ENCODE measurements around the gene COL13A1. TPM values are rescaled to one million over a fixed set of nuclear protein-coding genes. Genes with fewer than 3 reads are reported as not detected.

The COL13A1 gene
- total and polyA plus RNA-seq, 2 of the 8 experiments (the other 6 are each of a cell fraction or from before 2014, with no cell fraction given): 2.6 to 5.2 TPM

- FAIRE-seq (no peak), DNase-seq (ENCODE audit: low read depth in 1 of 2, low spot score in 2 of 2) (no peak)
- Histone ChIP-seq H2BK20ac (ENCODE audit: low read length) (no peak overlapping the region), H2BK15ac (ENCODE audit: low read length) (no peak overlapping the region), H3K23me2 (ENCODE audit: low read depth, low read length) (no peaks in the 10 kb centered on the region), H3K4me1 (replicated peaks in 1 of 4; ENCODE audit: control insufficient read depth in 3 of 4, insufficient read depth in 4 of 4, low read length in 3 of 4) (peaks cover 0 to 3% (median under 1%) of the 10 kb centered on the region in 4 experiments; a peak in 2 of 7 replicates), H3K4me3 (ENCODE audit: extremely low read depth in 1 of 4, insufficient read depth in 2 of 4, low read depth in 3 of 4, low read length in 4 of 4) (no peak overlapping the region), H3K56ac (replicated peaks; ENCODE audit: insufficient read length, low read depth, low read length) (no peak overlapping the region), H2BK5ac (ENCODE audit: low read depth, low read length) (no peak overlapping the region), H2AFZ (ENCODE audit: low read length) (no peak overlapping the region), H3K79me2 (ENCODE audit: control insufficient read depth in 1 of 2, insufficient read depth in 2 of 2, low read length in 2 of 2) (no peaks in the 10 kb centered on the region), H2BK120ac (replicated peaks; ENCODE audit: low read depth, low read length) (no peak overlapping the region), H3K23ac (ENCODE audit: insufficient read length) (no peak overlapping the region), H3K14ac (ENCODE audit: insufficient read length) (no peak overlapping the region), H4K5ac (ENCODE audit: insufficient read length, low read depth, low read length) (no peak overlapping the region), H3K36me3 (ENCODE audit: control insufficient read depth in 2 of 4, insufficient read depth in 4 of 4, low read length in 3 of 4) (no peaks in the 10 kb centered on the region), H3K27ac (ENCODE audit: low read depth, low read length) (no peak overlapping the region), H4K91ac (replicated peaks; ENCODE audit: insufficient read length, low read length) (no peak overlapping the region), H3K9me3 (ENCODE audit: insufficient read depth in 2 of 2, low read depth in 1 of 2, low read length in 1 of 2) (no peaks in the 10 kb centered on the region), H3K4me2 (ENCODE audit: insufficient read depth in 1 of 2, low read depth in 2 of 2, low read length in 2 of 2) (no peak overlapping the region), H3K79me1 (ENCODE audit: low read depth, low read length) (no peaks in the 10 kb centered on the region), H4K8ac (ENCODE audit: extremely low read depth, insufficient read depth, low read length) (no peak overlapping the region), H3K27me3 (replicated peaks in 1 of 4; ENCODE audit: control insufficient read depth in 3 of 4, extremely low read depth in 1 of 4, insufficient read depth in 3 of 4, low read length in 3 of 4) (peaks cover 0 to 4% (median under 1%) of the 10 kb centered on the region in 4 experiments; a peak in 3 of 7 replicates), H4K20me1 (replicated peaks in 1 of 2; ENCODE audit: control insufficient read depth in 1 of 2, insufficient read depth in 2 of 2, low read length in 2 of 2) (no peaks in the 10 kb centered on the region), H2BK12ac (ENCODE audit: low read depth, low read length) (no peak overlapping the region), H3K9ac (replicated peaks in 1 of 4; ENCODE audit: extremely low read depth in 1 of 4, low read depth in 3 of 4, low read length in 3 of 4) (no peak overlapping the region), H2AK5ac (ENCODE audit: low read depth, low read length) (no peak overlapping the region), H3K18ac (ENCODE audit: extremely low read depth, low read length) (no peak overlapping the region), H3K4ac (replicated peaks; ENCODE audit: insufficient read length, low read depth, low read length) (no peak overlapping the region)
- 96% methylated on average over 5 of the region's 5 CpGs; no CpG with 5 or more reads in 1 of the 2 experiments for WGBS, 2 experiments (ENCODE audit: extremely low coverage in 1 of 2, insufficient coverage in 1 of 2, insufficient read length in 1 of 2, insufficient replicate concordance in 2 of 2, low coverage in 1 of 2, low lambda C conversion rate in 2 of 2, missing lambda C conversion rate in 1 of 2)
- TF ChIP-seq POLR2A (IDR thresholded peaks at IDR 0.05; ENCODE audit: control extremely low read depth in 1 of 2, low read depth in 2 of 2, low read length in 2 of 2) (no peak), MAX (IDR thresholded peaks at IDR 0.05) (no peak), SP1 (IDR thresholded peaks at IDR 0.05; ENCODE audit: low read depth, low read length) (no peak), CEBPB (IDR thresholded peaks at IDR 0.05; ENCODE audit: low read depth, low read length) (no peak), CHD2 (IDR thresholded peaks at IDR 0.05; ENCODE audit: low read length) (no peak), PHF8 (conservative IDR thresholded peaks at IDR 0.05; ENCODE audit: low read depth, low read length) (no peak), SIN3A (conservative IDR thresholded peaks at IDR 0.05 in 1 of 2, IDR thresholded peaks at IDR 0.05 in 1 of 2; ENCODE audit: low read depth in 1 of 2, low read length in 2 of 2) (no peak), GTF2F1 (IDR thresholded peaks at IDR 0.05; ENCODE audit: borderline replicate concordance, low read depth, low read length) (no peak)
- ChIA-PET POLR2A (ENCODE audit: partially characterized antibody) (no interaction called here), CTCF (ENCODE audit: partially characterized antibody) (interaction anchor here (0.6 to 41.3 kb wide), 13 partner anchors 11 to 201 kb away, joined by 3 to 958 read pairs (median 4); partner anchors contain the start of gene COL13A1)
These were observed 44.5 kb upstream of the COL13A1 start for GRCh38 chr10:69757206-69757552.

Measured in H1 (cell line).